CD14-positive monocyte (primary cell): Measurements from ENCODE around the gene ZDHHC24. TPM values are rescaled to one million over a fixed set of nuclear protein-coding genes. Genes with fewer than 3 reads are reported as not detected.
A peak's percentile ranks its signal among the peaks of the same experiment; 100 is the strongest.
"Not testable (repeated sequence)": the region's sequence is repeated elsewhere in the genome, so short reads cannot be mapped to it uniquely, and the experiment has no call there.

ENCODE experiments used
- DNase-seq, 3 donors: peaks; one replicate each; pipeline ENCODE4 v3.0.0-alpha.2; 2011 to 2022
- H2AFZ ChIP-seq: 2 replicates; pipeline ENCODE4 v1.6.0; 2012; ENCODE audit warnings: mild to moderate bottlenecking, low read depth, low read length, inconsistent platforms; ENCODE audit not compliant: insufficient read depth, poor library complexity, severe bottlenecking
- H3K27ac ChIP-seq, 2 donors: 1 replicate in 1 of 2; 2 replicates in 1 of 2; pipeline ENCODE4 v1.5.1; 2012 to 2013; ENCODE audit warnings: low read length in 2 of 2, control low read depth in 1 of 2, inconsistent platforms in 1 of 2, low read depth in 1 of 2, mild to moderate bottlenecking in 1 of 2
- H3K27me3 ChIP-seq, 2 donors: one replicate each; pipeline versions ENCODE4 v1.6.0 to v1.6.1; 2011 to 2013; ENCODE audit warnings: low read length in 2 of 2; ENCODE audit not compliant: control insufficient read depth in 2 of 2, insufficient read depth in 2 of 2
- H3K36me3 ChIP-seq, 2 donors: replicated peaks in 1 of 2; 1 replicate in 1 of 2; 2 replicates in 1 of 2; pipeline versions ENCODE4 v1.5.1 to v1.6.1; 2012 to 2013; ENCODE audit warnings: low read length in 2 of 2, control low read depth in 1 of 2, inconsistent platforms in 1 of 2, mild to moderate bottlenecking in 1 of 2; ENCODE audit not compliant: insufficient read depth in 2 of 2, control insufficient read depth in 1 of 2
- H3K4me1 ChIP-seq, 2 donors: 1 replicate in 1 of 2; 2 replicates in 1 of 2; pipeline versions ENCODE4 v1.5.1 to v1.6.1; 2012 to 2013; ENCODE audit warnings: low read length in 2 of 2, control low read depth in 1 of 2, inconsistent platforms in 1 of 2, mild to moderate bottlenecking in 1 of 2, moderate library complexity in 1 of 2; ENCODE audit not compliant: insufficient read depth in 2 of 2, control insufficient read depth in 1 of 2
- H3K4me2 ChIP-seq: replicated peaks from 2 replicates; pipeline ENCODE3; 2012; ENCODE audit warnings: low read length, moderate library complexity, mild to moderate bottlenecking; ENCODE audit not compliant: poor library complexity, severe bottlenecking; ENCODE audit errors: extremely low read depth
- H3K4me3 ChIP-seq, 3 experiments: fragments of 200-600 bp in 1 of 3; sonication (generic) in 1 of 3; replicated peaks in 1 of 3; 1 replicate in 2 of 3; 2 replicates in 1 of 3; pipeline ENCODE4 v1.5.1; 2011 to 2013; ENCODE audit warnings: low read length in 3 of 3, mild to moderate bottlenecking in 3 of 3, control low read depth in 2 of 3, low read depth in 2 of 3, inconsistent platforms in 1 of 3, moderate library complexity in 1 of 3
- H3K79me2 ChIP-seq: 2 replicates; pipeline ENCODE4 v1.6.0; 2012; ENCODE audit warnings: mild to moderate bottlenecking, control low read depth, inconsistent platforms, low read length, moderate library complexity; ENCODE audit not compliant: insufficient read depth
- H3K9ac ChIP-seq: 2 replicates; pipeline ENCODE4 v1.6.0; 2017; ENCODE audit warnings: low read length, mild to moderate bottlenecking; ENCODE audit not compliant: insufficient read depth, poor library complexity, severe bottlenecking
- H3K9me3 ChIP-seq, 2 donors: replicated peaks in 1 of 2; 1 replicate in 1 of 2; 2 replicates in 1 of 2; pipeline versions ENCODE4 v1.5.1 to v1.6.1; 2012 to 2013; ENCODE audit warnings: low read length in 2 of 2, control low read depth in 1 of 2; ENCODE audit not compliant: control insufficient read depth in 1 of 2, insufficient read depth in 1 of 2
- H4K20me1 ChIP-seq: 2 replicates; pipeline ENCODE4 v1.6.0; 2012; ENCODE audit warnings: mild to moderate bottlenecking, low read length, control low read depth, moderate library complexity; ENCODE audit not compliant: insufficient read depth
- H3K27ac Mint-ChIP-seq, 7 donors: one replicate each; pipeline ENCODE4 v1.8.0; 2020; ENCODE audit warnings: mild to moderate bottlenecking in 7 of 7, mixed read lengths in 7 of 7, moderate library complexity in 6 of 7, inconsistent platforms in 2 of 7
- H3K27me3 Mint-ChIP-seq, 3 donors: one replicate each; pipeline ENCODE4 v1.8.0; 2021 to 2022; ENCODE audit warnings: low read depth in 3 of 3, mild to moderate bottlenecking in 3 of 3, mixed read lengths in 3 of 3, moderate library complexity in 3 of 3, inconsistent platforms in 1 of 3
- H3K36me3 Mint-ChIP-seq, 2 donors: one replicate each; pipeline ENCODE4 v1.8.0; 2020; ENCODE audit warnings: mixed read lengths in 2 of 2, inconsistent platforms in 1 of 2, mild to moderate bottlenecking in 1 of 2
- H3K4me1 Mint-ChIP-seq: one replicate; pipeline ENCODE4 v1.8.0; 2020; ENCODE audit warnings: mild to moderate bottlenecking, mixed read lengths
- H3K4me3 Mint-ChIP-seq, 2 donors: one replicate each; pipeline ENCODE4 v1.8.0; 2020; ENCODE audit warnings: mild to moderate bottlenecking in 2 of 2, mixed read lengths in 2 of 2, moderate library complexity in 1 of 2
- H3K9me3 Mint-ChIP-seq, 7 donors: one replicate each; pipeline ENCODE4 v1.8.0; 2020 to 2022; ENCODE audit warnings: mixed read lengths in 7 of 7, mild to moderate bottlenecking in 6 of 7, moderate library complexity in 6 of 7, inconsistent platforms in 2 of 7
- WGBS: methylation state at CpG from one replicate; pipeline ENCODE4 v1.1.5; 2013; ENCODE audit warnings: missing lambda C conversion rate; ENCODE audit not compliant: insufficient coverage; 5-methylcytosine and 5-hydroxymethylcytosine counted together
- intact Hi-C, 2 donors: fragments of 100-400 bp; cut with micrococcal nuclease; formaldehyde crosslinking; loops; one replicate each; pipeline versions ENCODE4 v1.15.0 to v1.15.1; 2023
- polyA plus RNA-seq, 3 donors: library from polyadenylated mRNA; depleted of rRNA in 1 of 3; unstranded in 2 of 3; stranded (reverse) in 1 of 3; fragments of 300-500 nt in 2 of 3; fragments of >200 nt in 1 of 3; fragmentation: Illumina TruSeq in 2 of 3; gene quantifications; 1 replicate in 2 of 3; 2 replicates in 1 of 3; pipeline ENCODE4 v1.2.3, GENCODE V29; 2012 to 2021
- TF ChIP-seq, protein P1 (sequence below): fragments of 200-600 bp; IDR thresholded peaks from one replicate; pipeline ENCODE4 v1.8.0; 2022; ENCODE audit warnings: antibody characterized with exemption, mild to moderate bottlenecking

Gene ZDHHC24
- polyA plus RNA-seq, 3 donors, result 10.9 to 14.0 (median 11.9) TPM

DNA sequence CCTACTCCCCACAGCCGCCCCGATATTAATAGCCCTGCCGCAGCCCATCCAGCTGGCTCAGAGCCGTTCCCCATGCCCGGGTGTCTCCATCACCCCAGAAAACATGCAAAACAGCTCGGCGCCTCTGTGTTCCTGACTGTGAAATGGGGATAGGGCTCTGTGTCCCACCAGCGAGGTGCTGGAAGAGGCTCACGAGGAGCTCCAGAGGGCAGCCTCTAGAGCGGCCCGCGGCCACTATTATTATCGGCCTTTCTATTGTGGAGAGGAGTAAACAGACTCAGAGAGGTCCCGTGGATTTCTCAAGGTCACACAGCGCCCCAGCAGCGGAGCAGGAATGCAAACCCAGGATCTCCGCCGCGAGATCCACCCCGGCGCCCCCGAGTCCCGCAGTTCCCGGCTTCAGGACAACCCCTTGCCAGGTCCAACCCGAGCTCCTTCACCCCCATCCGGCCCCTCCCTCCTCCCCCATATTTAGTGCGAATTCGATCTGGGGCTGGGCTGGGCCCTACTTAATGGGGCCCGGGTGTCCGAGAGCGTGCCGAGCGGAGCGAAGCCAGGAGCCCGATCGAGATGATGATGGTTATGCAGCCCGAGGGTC, 619 bp upstream of the ZDHHC24 start, which contains the start of gene ACTN3:
ACTN3 (plus strand) TSS at position 536 of the 598 bp plus-strand sequence; CDS start at position 571, 35 bp downstream.
- H3K4me1 ChIP-seq, result peaks cover 35 to 45% of the 10 kb centered on the region in 2 donors

DNA sequence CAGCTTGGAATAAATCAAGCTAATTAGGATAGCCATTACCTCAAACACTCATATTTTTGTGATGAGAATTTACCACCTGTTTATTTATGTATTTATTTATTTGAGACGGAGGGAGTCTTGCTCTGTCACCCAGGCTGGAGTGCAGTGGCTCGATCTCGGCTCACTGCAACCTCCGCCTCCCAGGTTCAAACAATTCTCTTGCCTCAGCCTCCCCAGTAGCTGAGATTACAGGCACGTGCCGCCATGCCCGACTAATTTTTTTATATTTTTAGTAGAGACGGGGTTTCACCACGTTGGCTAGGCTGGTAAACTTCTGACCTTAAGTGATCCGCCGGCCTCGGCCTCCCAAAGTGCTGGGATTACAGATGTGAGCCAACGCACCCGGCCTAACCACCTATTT, 896 bp downstream of the ZDHHC24 start:
- H3K9me3 Mint-ChIP-seq, intact Hi-C loops, H3K27ac ChIP-seq, H4K20me1 ChIP-seq, H3K9me3 ChIP-seq, DNase-seq: not testable (repeated sequence)
- 67% methylated on average over 12 of the region's 14 CpGs for WGBS
- peaks cover 0 to 18% of the 10 kb centered on the region in 2 donors for H3K27me3 ChIP-seq
- Mint-ChIP-seq H3K27me3 (peaks cover 19 to 31% (median 22%) of the 10 kb centered on the region in 3 donors), H3K4me3 (peak overlapping the region; percentile 81 to 91), H3K4me1 (peaks cover 37% of the 10 kb centered on the region), H3K27ac (peak overlapping the region in 1 of 7 donors; percentile 83), H3K36me3 (peaks cover 30 to 35% of the 10 kb centered on the region in 2 donors)
- H3K79me2 ChIP-seq, result peaks cover 11% of the 10 kb centered on the region
- H3K4me1 ChIP-seq, result peaks cover 35 to 45% of the 10 kb centered on the region in 2 donors
- peaks cover 14 to 26% of the 10 kb centered on the region in 2 donors for H3K36me3 ChIP-seq
- H3K9ac ChIP-seq, result peak overlapping the region; percentile 94
- H3K4me2 ChIP-seq, result peak overlapping the region; percentile 96
- peak overlapping the region; percentile 96 for H2AFZ ChIP-seq
- H3K4me3 ChIP-seq, result peak overlapping the region in 2 of 3 experiments; percentile 71 to 92

More for the DNA sequence above, 619 bp upstream of the ZDHHC24 start, which contains the start of gene ACTN3:
- no peaks in the 10 kb centered on the region for H4K20me1 ChIP-seq
- H3K4me1 Mint-ChIP-seq, result peaks cover 37% of the 10 kb centered on the region
- peak within 1 kb of the TSS; percentile 71 to 92 (median 89) for H3K4me3 ChIP-seq
- WGBS, result 12% methylated on average over 32 of the region's 37 CpGs
- peak within 1 kb of the TSS in 1 of 2 donors; percentile 80 for H3K27ac ChIP-seq
- H3K36me3 Mint-ChIP-seq, result peaks cover 20% of the 10 kb centered on the region in 2 donors
- H3K9me3 Mint-ChIP-seq, result peaks cover 0 to 2% (median 0%) of the 10 kb centered on the region in 7 donors
- intact Hi-C loops, result no loop called here
- peaks cover 12 to 15% of the 10 kb centered on the region in 2 donors for H3K36me3 ChIP-seq
- H3K27me3 Mint-ChIP-seq, result peaks cover 16 to 31% (median 23%) of the 10 kb centered on the region in 3 donors
- peak within 1 kb of the TSS; percentile 96 for H2AFZ ChIP-seq
- peak within 1 kb of the TSS in 6 of 7 donors; percentile 12 to 65 (median 49) for H3K27ac Mint-ChIP-seq
- peaks cover 0 to 18% of the 10 kb centered on the region in 2 donors for H3K27me3 ChIP-seq
- H3K4me2 ChIP-seq, result peak within 1 kb of the TSS; percentile 96
- H3K9ac ChIP-seq, result peak within 1 kb of the TSS; percentile 94
- TF ChIP-seq, protein P1, sequence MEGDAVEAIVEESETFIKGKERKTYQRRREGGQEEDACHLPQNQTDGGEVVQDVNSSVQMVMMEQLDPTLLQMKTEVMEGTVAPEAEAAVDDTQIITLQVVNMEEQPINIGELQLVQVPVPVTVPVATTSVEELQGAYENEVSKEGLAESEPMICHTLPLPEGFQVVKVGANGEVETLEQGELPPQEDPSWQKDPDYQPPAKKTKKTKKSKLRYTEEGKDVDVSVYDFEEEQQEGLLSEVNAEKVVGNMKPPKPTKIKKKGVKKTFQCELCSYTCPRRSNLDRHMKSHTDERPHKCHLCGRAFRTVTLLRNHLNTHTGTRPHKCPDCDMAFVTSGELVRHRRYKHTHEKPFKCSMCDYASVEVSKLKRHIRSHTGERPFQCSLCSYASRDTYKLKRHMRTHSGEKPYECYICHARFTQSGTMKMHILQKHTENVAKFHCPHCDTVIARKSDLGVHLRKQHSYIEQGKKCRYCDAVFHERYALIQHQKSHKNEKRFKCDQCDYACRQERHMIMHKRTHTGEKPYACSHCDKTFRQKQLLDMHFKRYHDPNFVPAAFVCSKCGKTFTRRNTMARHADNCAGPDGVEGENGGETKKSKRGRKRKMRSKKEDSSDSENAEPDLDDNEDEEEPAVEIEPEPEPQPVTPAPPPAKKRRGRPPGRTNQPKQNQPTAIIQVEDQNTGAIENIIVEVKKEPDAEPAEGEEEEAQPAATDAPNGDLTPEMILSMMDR, result no peak
- peaks cover 11% of the 10 kb centered on the region for H3K79me2 ChIP-seq
- DNase-seq, result no peak
- H3K4me3 Mint-ChIP-seq, result peak within 1 kb of the TSS; percentile 81 to 85
- no peaks in the 10 kb centered on the region for H3K9me3 ChIP-seq
